Measurements from ENCODE around the gene PLIN4. TPM values are rescaled to one million over a fixed set of nuclear protein-coding genes. Genes with fewer than 3 reads are reported as not detected.

PLIN4 gene
- total RNA-seq, 5 donors from 2014 or later (not counting 1 experiment from before 2014, with no cell fraction given) = 0.06 to 0.16 (median 0.15) TPM; not detected in 2

- ChIA-PET CTCF (no interaction called here), POLR2A (interaction anchor here in 1 of 2 donors (0.6 kb wide), 1 partner anchor 1727 kb away, joined by 3 read pairs; no protein-coding TSS in a partner anchor)
- Mint-ChIP-seq H3K36me3 (no peaks in the 10 kb centered on the region), H3K27ac (no peak within 1 kb of the TSS), H3K4me1 (peaks cover 5 to 12% (median 8%) of the 10 kb centered on the region in 3 donors), H3K27me3 (peaks cover 3 to 30% of the 10 kb centered on the region in 2 donors), H3K9me3 (no peaks in the 10 kb centered on the region), H3K4me3 (no peak within 1 kb of the TSS)
- Histone ChIP-seq H3K4me3 (ENCODE audit: control insufficient read depth in 1 of 2, extremely low read depth in 1 of 2, low read length in 1 of 2) (no peak within 1 kb of the TSS), H3K9me3 (no peaks in the 10 kb centered on the region), H3K27ac (ENCODE audit: low read length) (no peak within 1 kb of the TSS), H3K27me3 (replicated peaks in 1 of 2; ENCODE audit: control insufficient read depth in 2 of 2, extremely low read depth in 1 of 2, insufficient read depth in 2 of 2, low read length in 1 of 2) (peaks cover 2 to 60% of the 10 kb centered on the region in 2 experiments), H3K4me1 (ENCODE audit: control insufficient read depth in 1 of 2, extremely low read depth in 1 of 2, insufficient read depth in 2 of 2, low read length in 2 of 2) (peaks cover 0 to 14% of the 10 kb centered on the region in 2 experiments), H3K36me3 (ENCODE audit: control insufficient read depth in 2 of 2, extremely low read depth in 1 of 2, insufficient read depth in 1 of 2, low read length in 1 of 2) (no peaks in the 10 kb centered on the region)
- WGBS (ENCODE audit: insufficient coverage) = 77% methylated on average over 8 of the region's 14 CpGs
- ATAC-seq (replicated peaks in 1 of 4) (no peak), DNase-seq (peak in 4 of 35 experiments; percentile 3 to 32 (median 20))
Observed at GRCh38 chr19:4539693-4540581, 21.7 kb upstream of the PLIN4 start, which contains the start of gene LRG1. LRG1 (minus strand) TSS chr19:4540036; CDS start chr19:4540013, 23 bp downstream.

GRCh38 chr19:4539169-4539692 lies 20.9 kb upstream of the PLIN4 start:
- DNase-seq = no peak
- no peak overlapping the region for H3K27ac ChIP-seq (ENCODE audit: low read length)
- H3K4me3 ChIP-seq (ENCODE audit: control insufficient read depth in 1 of 2, extremely low read depth in 1 of 2, low read length in 1 of 2) = no peak overlapping the region
- no peak for ATAC-seq (replicated peaks in 1 of 4)
- no peaks in the 10 kb centered on the region for H3K9me3 ChIP-seq
- WGBS (ENCODE audit: insufficient coverage) = 79% methylated on average over 2 of the region's 3 CpGs
- peaks cover 3 to 30% of the 10 kb centered on the region in 2 donors for H3K27me3 Mint-ChIP-seq
- no peaks in the 10 kb centered on the region for H3K9me3 Mint-ChIP-seq
- no peaks in the 10 kb centered on the region for H3K36me3 ChIP-seq (ENCODE audit: control insufficient read depth in 2 of 2, extremely low read depth in 1 of 2, insufficient read depth in 1 of 2, low read length in 1 of 2)
- H3K36me3 Mint-ChIP-seq = no peaks in the 10 kb centered on the region
- POLR2A ChIA-PET = no interaction called here
- H3K27me3 ChIP-seq (replicated peaks in 1 of 2; ENCODE audit: control insufficient read depth in 2 of 2, extremely low read depth in 1 of 2, insufficient read depth in 2 of 2, low read length in 1 of 2) = peaks cover 2 to 67% of the 10 kb centered on the region in 2 experiments
- H3K4me1 ChIP-seq (ENCODE audit: control insufficient read depth in 1 of 2, extremely low read depth in 1 of 2, insufficient read depth in 2 of 2, low read length in 2 of 2) = peaks cover 0 to 17% of the 10 kb centered on the region in 2 experiments
- CTCF ChIA-PET = no interaction called here
- no peak overlapping the region for H3K4me3 Mint-ChIP-seq
- H3K27ac Mint-ChIP-seq = no peak overlapping the region
- peaks cover 5 to 13% (median 8%) of the 10 kb centered on the region in 3 donors for H3K4me1 Mint-ChIP-seq

- CTCF ChIA-PET = no interaction called here
- no peaks in the 10 kb centered on the region for H3K9me3 Mint-ChIP-seq
Observed at GRCh38 chr19:4538601-4538954, 20.3 kb upstream of the PLIN4 start.

GRCh38 chr19:4537953-4538600 lies 19.8 kb upstream of the PLIN4 start:
- DNase-seq (no peak), ATAC-seq (replicated peaks in 1 of 4) (no peak)
- no peak overlapping the region for H3K27ac Mint-ChIP-seq
- H3K36me3 Mint-ChIP-seq = no peaks in the 10 kb centered on the region
- H3K4me3 ChIP-seq (ENCODE audit: control insufficient read depth in 1 of 2, extremely low read depth in 1 of 2, low read length in 1 of 2) = no peak overlapping the region
- no peaks in the 10 kb centered on the region for H3K36me3 ChIP-seq (ENCODE audit: control insufficient read depth in 2 of 2, extremely low read depth in 1 of 2, insufficient read depth in 1 of 2, low read length in 1 of 2)
- H3K4me3 Mint-ChIP-seq = no peak overlapping the region
- no peaks in the 10 kb centered on the region for H3K9me3 Mint-ChIP-seq
- POLR2A ChIA-PET = no interaction called here
- H3K27me3 ChIP-seq (replicated peaks in 1 of 2; ENCODE audit: control insufficient read depth in 2 of 2, extremely low read depth in 1 of 2, insufficient read depth in 2 of 2, low read length in 1 of 2) = peaks cover 2 to 73% of the 10 kb centered on the region in 2 experiments
- H3K27ac ChIP-seq (ENCODE audit: low read length) = no peak overlapping the region
- CTCF ChIA-PET = no interaction called here
- peaks cover 3 to 32% of the 10 kb centered on the region in 2 donors for H3K27me3 Mint-ChIP-seq
- WGBS (ENCODE audit: insufficient coverage) = 87% methylated on average over 26 of the region's 27 CpGs
- H3K4me1 ChIP-seq (ENCODE audit: control insufficient read depth in 1 of 2, extremely low read depth in 1 of 2, insufficient read depth in 2 of 2, low read length in 2 of 2) = peaks cover 0 to 17% of the 10 kb centered on the region in 2 experiments
- H3K9me3 ChIP-seq = no peaks in the 10 kb centered on the region
- peaks cover 5 to 13% (median 8%) of the 10 kb centered on the region in 3 donors for H3K4me1 Mint-ChIP-seq

More at GRCh38 chr19:4538601-4538954, 20.3 kb upstream of the PLIN4 start:
- peaks cover 0 to 17% of the 10 kb centered on the region in 2 experiments for H3K4me1 ChIP-seq (ENCODE audit: control insufficient read depth in 1 of 2, extremely low read depth in 1 of 2, insufficient read depth in 2 of 2, low read length in 2 of 2)
- no peaks in the 10 kb centered on the region for H3K36me3 Mint-ChIP-seq
- DNase-seq (no peak), ATAC-seq (replicated peaks in 1 of 4) (no peak)
- no peak overlapping the region for H3K4me3 ChIP-seq (ENCODE audit: control insufficient read depth in 1 of 2, extremely low read depth in 1 of 2, low read length in 1 of 2)
- H3K27ac ChIP-seq (ENCODE audit: low read length) = no peak overlapping the region
- H3K27me3 ChIP-seq (replicated peaks in 1 of 2; ENCODE audit: control insufficient read depth in 2 of 2, extremely low read depth in 1 of 2, insufficient read depth in 2 of 2, low read length in 1 of 2) = peaks cover 2 to 73% of the 10 kb centered on the region in 2 experiments
- H3K36me3 ChIP-seq (ENCODE audit: control insufficient read depth in 2 of 2, extremely low read depth in 1 of 2, insufficient read depth in 1 of 2, low read length in 1 of 2) = no peaks in the 10 kb centered on the region
- H3K4me3 Mint-ChIP-seq = no peak overlapping the region
- H3K4me1 Mint-ChIP-seq = peaks cover 5 to 13% (median 8%) of the 10 kb centered on the region in 3 donors
- 91% methylated on average over 12 of the region's 13 CpGs for whole genome bisulfite sequencing (ENCODE audit: insufficient coverage)
- H3K27me3 Mint-ChIP-seq = peaks cover 3 to 31% of the 10 kb centered on the region in 2 donors
- POLR2A ChIA-PET = no interaction called here
- no peaks in the 10 kb centered on the region for H3K9me3 ChIP-seq
- H3K27ac Mint-ChIP-seq = no peak overlapping the region

- Histone ChIP-seq H3K4me1 (ENCODE audit: control insufficient read depth in 1 of 2, extremely low read depth in 1 of 2, insufficient read depth in 2 of 2, low read length in 2 of 2) (peaks cover 0 to 17% of the 10 kb centered on the region in 2 experiments), H3K27me3 (replicated peaks in 1 of 2; ENCODE audit: control insufficient read depth in 2 of 2, extremely low read depth in 1 of 2, insufficient read depth in 2 of 2, low read length in 1 of 2) (peaks cover 2 to 67% of the 10 kb centered on the region in 2 experiments), H3K36me3 (ENCODE audit: control insufficient read depth in 2 of 2, extremely low read depth in 1 of 2, insufficient read depth in 1 of 2, low read length in 1 of 2) (no peaks in the 10 kb centered on the region), H3K9me3 (no peaks in the 10 kb centered on the region), H3K27ac (ENCODE audit: low read length) (no peak overlapping the region), H3K4me3 (ENCODE audit: control insufficient read depth in 1 of 2, extremely low read depth in 1 of 2, low read length in 1 of 2) (no peak overlapping the region)
- Mint-ChIP-seq H3K36me3 (no peaks in the 10 kb centered on the region), H3K4me3 (no peak overlapping the region), H3K9me3 (no peaks in the 10 kb centered on the region), H3K4me1 (peaks cover 5 to 13% (median 8%) of the 10 kb centered on the region in 3 donors), H3K27ac (no peak overlapping the region), H3K27me3 (peaks cover 3 to 32% of the 10 kb centered on the region in 2 donors)
- WGBS (ENCODE audit: insufficient coverage) = 81% methylated on average over 4 of the region's 5 CpGs
- ATAC-seq (replicated peaks in 1 of 4) (no peak), DNase-seq (no peak)
- POLR2A ChIA-PET = no interaction called here
- CTCF ChIA-PET = no interaction called here
Observed at GRCh38 chr19:4536798-4537197, 18.5 kb upstream of the PLIN4 start.

Data from T-cell (primary cell).